DND-41 (cell line): ENCODE data around the gene TRRAP.

ENCODE experiments used
- ATAC-seq: fragments of 200-7000 bp; cut with Tn5 transposase; 3 replicates; pipeline ENCODE4 v1.9.1; 2021; ENCODE audit warnings: low read depth; ENCODE audit not compliant: insufficient read depth
- DNase-seq: peaks from one replicate; pipeline ENCODE4 v3.0.0-alpha.2; 2020
- H2AFZ ChIP-seq: 2 replicates; pipeline ENCODE4 v1.6.0; 2012; ENCODE audit warnings: low read depth, low read length
- H3K27ac ChIP-seq: 2 replicates; pipeline ENCODE4 v1.5.1; 2012; ENCODE audit warnings: low read length, inconsistent platforms
- H3K27me3 ChIP-seq: fragments of 200-600 bp; sonication (generic); 2 replicates; pipeline ENCODE4 v1.6.0; 2012; ENCODE audit warnings: low read length, mild to moderate bottlenecking, inconsistent platforms; ENCODE audit not compliant: insufficient read depth, poor library complexity
- H3K36me3 ChIP-seq: 2 replicates; pipeline ENCODE4 v1.5.1; 2012; ENCODE audit warnings: low read length, inconsistent platforms; ENCODE audit not compliant: insufficient read depth
- H3K4me1 ChIP-seq: 2 replicates; pipeline ENCODE4 v1.5.1; 2012; ENCODE audit warnings: mild to moderate bottlenecking, low read length; ENCODE audit not compliant: insufficient read depth
- H3K4me2 ChIP-seq: 2 replicates; pipeline ENCODE4 v1.6.0; 2012; ENCODE audit warnings: mild to moderate bottlenecking, moderate library complexity, low read length, inconsistent platforms; ENCODE audit not compliant: insufficient read depth
- H3K4me3 ChIP-seq, 2 experiments: fragments of 200-600 bp in 1 of 2; shearing (Covaris generic) in 1 of 2; 2 replicates each; pipeline ENCODE4 v1.5.1; 2012 to 2016; ENCODE audit warnings: inconsistent platforms in 2 of 2, low read length in 2 of 2, mild to moderate bottlenecking in 2 of 2, low read depth in 1 of 2, moderate library complexity in 1 of 2
- H3K79me2 ChIP-seq: 2 replicates; pipeline ENCODE4 v1.6.0; 2012; ENCODE audit warnings: low read length, inconsistent platforms; ENCODE audit not compliant: insufficient read depth
- H3K9ac ChIP-seq: 2 replicates; pipeline ENCODE4 v1.6.0; 2012; ENCODE audit warnings: low read depth, mild to moderate bottlenecking, inconsistent platforms, low read length, moderate library complexity
- H3K9me3 ChIP-seq: 2 replicates; pipeline ENCODE4 v1.5.1; 2012; ENCODE audit warnings: low read length, moderate library complexity, mild to moderate bottlenecking, inconsistent platforms; ENCODE audit not compliant: insufficient read depth, severe bottlenecking
- H4K20me1 ChIP-seq: 2 replicates; pipeline ENCODE4 v1.6.0; 2012; ENCODE audit warnings: low read length; ENCODE audit not compliant: insufficient read depth
- CTCF ChIP-seq: IDR thresholded peaks from 2 replicates; pipeline ENCODE4 v1.5.1; 2012; ENCODE audit warnings: borderline replicate concordance, low read length, moderate library complexity, mild to moderate bottlenecking; ENCODE audit not compliant: poor library complexity, severe bottlenecking; ENCODE audit errors: extremely low read depth
- EZH2 ChIP-seq: IDR thresholded peaks from 3 replicates; pipeline ENCODE4 v1.6.1; 2012; ENCODE audit warnings: borderline replicate concordance, low read depth, mild to moderate bottlenecking, moderate library complexity, low read length, inconsistent platforms; ENCODE audit not compliant: severe bottlenecking

Gene TRRAP

GRCh38 chr7:98874942-98875341 is 3.4 kb upstream of the TRRAP start:
- Histone ChIP-seq H3K27ac (no peak overlapping the region), H3K9ac (no peak overlapping the region), H3K4me2 (no peak overlapping the region), H4K20me1 (peaks cover 9% of the 10 kb centered on the region), H3K4me1 (peaks cover 26% of the 10 kb centered on the region), H3K36me3 (no peaks in the 10 kb centered on the region; the same call in 1 of the 2 replicates), H2AFZ (no peak overlapping the region), H3K79me2 (peaks cover 16% of the 10 kb centered on the region), H3K9me3 (no peaks in the 10 kb centered on the region), H3K4me3 (no peak overlapping the region), H3K27me3 (no peaks in the 10 kb centered on the region)
- TF ChIP-seq EZH2: no peak
- TF ChIP-seq CTCF: no peak
- no peak for ATAC-seq
- no peak for DNase-seq

GRCh38 chr7:98875501-98875900 is 2.8 kb upstream of the TRRAP start:
- Histone ChIP-seq H3K27ac (no peak overlapping the region), H3K4me3 (no peak overlapping the region), H4K20me1 (peaks cover 15% of the 10 kb centered on the region), H3K9ac (no peak overlapping the region), H3K9me3 (no peaks in the 10 kb centered on the region), H3K79me2 (peaks cover 21% of the 10 kb centered on the region), H3K4me1 (peaks cover 28% of the 10 kb centered on the region), H2AFZ (no peak overlapping the region), H3K36me3 (peaks cover 2% of the 10 kb centered on the region), H3K27me3 (no peaks in the 10 kb centered on the region), H3K4me2 (no peak overlapping the region)
- ATAC-seq (no peak), DNase-seq (no peak)
- TF ChIP-seq CTCF (no peak), EZH2 (no peak)

- Histone ChIP-seq H3K4me1 (peaks cover 25% of the 10 kb centered on the region), H4K20me1 (peaks cover 22% of the 10 kb centered on the region), H3K79me2 (peaks cover 34% of the 10 kb centered on the region), H3K9ac (no peak overlapping the region), H3K4me2 (no peak overlapping the region), H3K27me3 (no peaks in the 10 kb centered on the region), H3K36me3 (peaks cover 18% of the 10 kb centered on the region), H3K27ac (no peak overlapping the region), H3K4me3 (no peak overlapping the region), H3K9me3 (no peaks in the 10 kb centered on the region), H2AFZ (no peak overlapping the region)
- ATAC-seq: no peak
- no peak for TF ChIP-seq EZH2
- no peak for TF ChIP-seq CTCF
- no peak for DNase-seq
Observed at GRCh38 chr7:98877146-98877545, 1.2 kb upstream of the TRRAP start.

- Histone ChIP-seq H3K27me3 (no peaks in the 10 kb centered on the region), H3K79me2 (peaks cover 40% of the 10 kb centered on the region), H2AFZ (peak overlapping the region; percentile 62; the same call in 1 of the 2 replicates), H3K9me3 (no peaks in the 10 kb centered on the region), H3K9ac (peak overlapping the region; percentile 100), H3K4me2 (peak overlapping the region; percentile 90), H3K27ac (no peak overlapping the region), H3K36me3 (peaks cover 25% of the 10 kb centered on the region), H3K4me3 (peak overlapping the region; percentile 17 to 67; a peak in 3 of 4 replicates), H3K4me1 (peaks cover 25% of the 10 kb centered on the region), H4K20me1 (peaks cover 27% of the 10 kb centered on the region)
- DNase-seq (no peak), ATAC-seq (no peak)
- TF ChIP-seq EZH2: no peak
- TF ChIP-seq CTCF: no peak
Observed at GRCh38 chr7:98877692-98878364, 504 bp upstream of the TRRAP start.
